HG03432 (cell line): Measurements from ENCODE around the gene TNIP2.
A peak's percentile ranks its signal among the peaks of the same experiment; 100 is the strongest.

Experiments used
- ATAC-seq: cut with Tn5 transposase; IDR thresholded peaks from one replicate; pipeline ENCODE4 v1.9.1; 2021; ENCODE audit warnings: mild to moderate bottlenecking, moderate library complexity; ENCODE audit not compliant: unreplicated experiment

TNIP2 gene, protein sequence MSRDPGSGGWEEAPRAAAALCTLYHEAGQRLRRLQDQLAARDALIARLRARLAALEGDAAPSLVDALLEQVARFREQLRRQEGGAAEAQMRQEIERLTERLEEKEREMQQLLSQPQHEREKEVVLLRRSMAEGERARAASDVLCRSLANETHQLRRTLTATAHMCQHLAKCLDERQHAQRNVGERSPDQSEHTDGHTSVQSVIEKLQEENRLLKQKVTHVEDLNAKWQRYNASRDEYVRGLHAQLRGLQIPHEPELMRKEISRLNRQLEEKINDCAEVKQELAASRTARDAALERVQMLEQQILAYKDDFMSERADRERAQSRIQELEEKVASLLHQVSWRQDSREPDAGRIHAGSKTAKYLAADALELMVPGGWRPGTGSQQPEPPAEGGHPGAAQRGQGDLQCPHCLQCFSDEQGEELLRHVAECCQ

DNA sequence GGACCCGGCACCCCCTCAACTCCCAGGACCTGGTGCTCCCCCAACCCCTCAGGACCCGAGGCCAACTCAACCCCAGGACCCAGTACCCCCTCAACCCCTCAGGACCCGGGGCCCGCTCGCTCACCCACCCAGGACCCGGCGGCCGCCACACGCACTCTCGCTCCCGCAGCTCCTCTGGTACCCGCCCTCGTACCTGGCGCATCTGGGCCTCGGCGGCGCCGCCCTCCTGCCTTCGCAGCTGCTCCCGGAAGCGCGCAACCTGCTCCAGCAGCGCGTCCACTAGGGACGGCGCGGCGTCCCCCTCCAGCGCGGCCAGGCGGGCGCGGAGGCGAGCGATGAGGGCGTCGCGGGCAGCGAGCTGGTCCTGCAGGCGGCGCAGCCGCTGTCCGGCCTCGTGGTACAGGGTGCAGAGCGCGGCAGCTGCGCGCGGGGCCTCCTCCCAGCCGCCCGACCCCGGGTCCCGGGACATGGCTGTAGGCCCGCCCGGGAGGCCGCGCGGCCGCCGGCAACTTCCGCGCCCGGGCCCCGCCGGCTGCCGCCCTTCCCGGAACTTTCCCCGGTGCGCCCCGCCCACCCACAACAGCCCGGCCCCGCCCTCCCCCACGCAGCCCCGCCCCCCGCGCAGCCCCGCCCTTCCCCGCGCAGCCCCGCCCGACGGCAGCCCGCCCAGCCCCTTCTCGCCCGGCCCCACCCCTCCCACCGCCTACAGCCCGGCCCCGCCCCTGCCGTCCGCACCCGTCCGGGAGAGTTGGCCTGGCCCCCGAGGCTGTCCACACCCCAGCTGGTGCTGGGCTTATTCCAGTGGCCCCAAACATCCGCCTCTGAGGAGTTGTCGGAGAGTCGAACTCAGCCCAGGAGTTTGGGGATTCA is at the start of gene TNIP2:
Gene TNIP2 (minus strand): TSS at position 516 of the 870 bp plus-strand sequence. CDS start 47 bp downstream, at position 469.
- peak; percentile 76 for ATAC-seq

DNA sequence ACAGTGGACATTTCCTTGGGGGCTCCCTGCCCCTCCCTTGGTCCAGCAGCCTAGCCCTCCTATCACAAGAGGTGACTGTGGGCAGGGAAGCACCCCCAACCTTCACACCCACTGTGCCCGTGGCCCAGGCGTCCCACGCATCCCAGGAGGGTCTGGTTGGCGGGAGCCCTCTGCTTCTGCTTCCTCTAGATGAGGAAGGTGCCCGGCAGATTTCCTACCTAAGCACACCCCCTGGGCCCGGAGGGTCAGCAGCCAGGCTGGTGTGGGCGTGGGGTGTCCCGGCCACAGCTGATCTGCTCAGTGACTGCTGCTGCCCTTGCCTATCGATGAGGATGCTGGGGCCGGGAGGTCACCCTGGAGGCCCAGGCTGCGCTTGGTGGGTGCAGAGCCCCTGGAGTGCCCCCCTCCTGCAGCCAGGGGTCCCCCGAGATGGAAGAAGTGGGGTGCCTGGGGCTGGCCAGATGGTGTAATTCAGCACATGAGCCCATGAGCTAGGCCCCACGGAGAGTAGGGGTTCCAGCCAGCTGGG is 48.9 kb upstream of the TNIP2 start:
- no peak for ATAC-seq

DNA sequence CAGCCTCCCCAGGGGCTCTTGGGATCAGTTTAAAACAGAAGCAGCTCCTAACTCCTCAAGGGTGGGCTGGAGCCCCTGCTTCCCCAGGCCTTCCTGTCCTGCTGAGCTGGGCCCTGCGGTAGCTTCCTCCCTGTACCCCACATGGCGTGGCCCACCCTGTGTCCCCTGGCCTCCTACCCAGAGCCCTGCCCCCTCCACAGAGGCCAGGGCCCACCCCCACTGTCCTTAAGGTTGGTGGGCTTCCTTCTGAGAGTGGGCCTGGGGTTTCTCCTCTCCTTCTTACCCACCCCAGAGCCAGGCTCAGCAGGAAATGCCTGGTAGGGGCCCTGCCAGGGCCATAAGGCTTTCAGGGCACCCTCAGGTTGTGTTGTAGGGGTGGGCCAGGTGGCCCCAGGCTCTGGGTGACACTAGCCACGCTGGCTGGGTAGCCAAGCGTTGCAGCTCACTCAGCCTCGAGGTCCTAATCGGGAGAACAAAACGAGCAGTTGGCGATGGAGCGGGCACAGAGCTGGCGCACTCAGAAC is 48.4 kb upstream of the TNIP2 start:
- no peak for ATAC-seq

DNA sequence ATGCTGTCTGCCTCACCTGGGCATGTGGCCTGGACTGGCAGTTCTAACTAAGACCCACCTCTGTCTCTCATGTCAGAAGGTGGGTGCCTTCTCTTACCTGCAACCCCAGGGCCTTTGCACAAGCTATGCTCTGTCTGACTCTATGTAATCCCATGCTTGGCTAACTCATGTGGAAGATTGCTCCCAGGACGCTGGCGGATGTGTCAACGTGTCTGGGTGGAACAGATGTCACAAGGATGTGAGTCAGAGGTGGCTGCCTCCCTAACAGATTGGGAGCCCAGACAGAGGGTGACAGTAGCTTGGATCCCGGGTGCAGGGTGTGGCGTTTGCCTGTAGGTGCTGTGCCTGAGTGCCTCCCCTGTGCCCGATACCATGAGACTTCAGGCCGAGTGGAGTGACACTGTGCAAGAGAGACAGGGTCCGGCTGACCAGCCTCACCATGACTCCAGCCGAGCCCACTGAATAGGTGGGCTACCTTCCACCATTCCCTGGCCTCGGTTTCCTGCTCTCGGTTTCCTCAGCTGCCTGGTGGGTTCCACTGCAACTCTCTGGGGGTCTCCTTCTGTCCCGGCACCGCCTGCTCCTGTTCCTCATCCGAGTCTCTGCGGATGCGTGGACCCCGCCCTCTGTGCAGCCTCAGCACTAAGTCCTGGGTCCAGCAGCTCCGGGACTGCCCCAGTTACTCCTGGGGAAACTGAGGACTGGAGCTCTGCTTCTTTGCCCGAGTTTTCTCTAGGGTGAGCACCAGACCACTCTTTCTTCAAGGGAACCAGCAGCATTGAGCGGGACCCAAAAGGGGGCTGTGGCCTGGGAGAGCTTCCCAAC is 47.7 kb upstream of the TNIP2 start:
- no peak for ATAC-seq

DNA sequence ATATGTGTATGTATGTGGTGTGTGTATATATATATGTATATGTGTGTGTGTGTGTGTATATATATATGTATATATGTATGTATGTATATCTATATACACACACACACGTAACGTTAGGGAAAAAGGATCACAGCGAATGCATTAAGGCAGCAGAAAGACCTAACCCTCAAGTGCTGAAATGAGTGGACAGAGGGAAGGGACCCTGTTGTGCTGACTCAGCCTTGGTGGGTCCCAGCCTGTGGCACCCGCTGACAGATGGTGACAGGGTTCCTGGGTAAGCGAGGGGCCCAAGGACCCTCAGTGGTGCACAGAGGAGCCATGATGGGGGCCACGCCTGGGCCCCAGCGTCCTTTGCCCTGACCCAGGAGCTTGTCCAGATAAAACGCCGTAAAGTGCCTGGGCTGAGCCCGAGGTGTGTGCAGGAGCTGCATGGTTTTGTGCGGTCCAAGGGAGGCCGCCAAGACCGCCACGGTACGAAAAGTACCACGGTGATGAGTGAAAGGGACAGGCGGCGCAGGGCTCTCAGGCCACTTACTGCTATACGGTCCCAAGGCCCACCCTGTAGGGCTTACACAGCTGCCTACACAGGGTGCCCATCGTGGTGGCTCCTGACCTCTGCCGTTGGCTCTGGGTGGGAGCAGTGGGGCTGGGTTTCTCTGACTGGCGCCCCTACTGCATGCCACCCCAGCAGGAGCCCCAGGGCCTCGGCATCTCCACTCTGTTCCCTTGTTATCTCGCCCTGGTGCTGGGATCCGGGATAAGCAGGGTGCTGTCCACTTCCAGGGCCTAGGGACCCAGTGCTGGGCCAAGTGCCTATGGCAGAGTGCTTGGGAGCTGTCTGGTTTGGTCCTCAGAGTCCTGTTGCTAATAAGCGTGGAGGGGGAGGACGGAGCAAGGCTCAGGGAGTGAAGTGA is 46.7 kb upstream of the TNIP2 start:
- ATAC-seq: no peak

DNA sequence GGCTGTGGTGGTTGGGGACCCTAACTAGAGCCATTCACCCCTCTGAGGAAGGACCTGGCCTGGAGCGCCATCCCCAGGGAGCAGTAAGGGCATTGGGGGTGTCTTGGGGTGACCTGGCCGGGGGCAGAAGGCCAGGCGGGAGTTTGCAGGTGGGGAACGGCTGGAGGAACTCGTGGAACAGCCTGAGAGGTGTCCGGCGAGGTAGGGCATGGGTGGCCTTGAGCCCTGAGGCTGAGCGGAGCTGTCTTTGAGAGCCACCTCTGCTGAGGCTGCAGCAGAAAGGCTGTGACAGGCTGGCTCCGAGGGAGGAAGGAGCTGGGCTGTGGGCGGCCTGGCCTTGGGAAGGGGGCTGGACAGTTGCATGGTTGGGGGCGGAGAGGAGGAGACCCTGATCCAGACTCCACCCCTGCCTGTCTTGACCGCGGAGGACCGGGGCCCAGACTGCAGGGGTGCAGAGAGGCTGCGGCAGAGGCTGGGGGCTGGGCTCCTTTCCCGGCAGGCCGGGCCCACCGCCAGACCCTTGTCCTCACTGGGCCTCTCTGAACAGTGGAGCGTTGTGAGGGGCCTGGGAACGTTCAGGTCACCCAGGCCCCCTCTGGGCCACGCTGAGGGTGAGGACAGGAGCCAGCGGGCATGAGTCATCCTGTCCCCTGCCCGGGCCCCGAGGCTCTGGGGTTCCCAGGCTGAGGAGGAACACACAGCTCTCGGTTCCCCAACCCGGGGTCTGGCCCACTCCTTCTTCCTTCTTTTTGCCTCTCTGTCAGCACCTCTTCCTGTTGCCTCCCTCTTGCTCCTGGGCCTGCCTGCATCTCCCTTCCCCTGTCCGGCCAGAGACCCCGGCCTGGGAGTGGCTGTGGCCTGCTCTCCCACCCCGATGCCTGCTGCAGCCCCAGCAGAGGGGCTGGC is 44.8 kb upstream of the TNIP2 start:
- ATAC-seq: peak; percentile 41

DNA sequence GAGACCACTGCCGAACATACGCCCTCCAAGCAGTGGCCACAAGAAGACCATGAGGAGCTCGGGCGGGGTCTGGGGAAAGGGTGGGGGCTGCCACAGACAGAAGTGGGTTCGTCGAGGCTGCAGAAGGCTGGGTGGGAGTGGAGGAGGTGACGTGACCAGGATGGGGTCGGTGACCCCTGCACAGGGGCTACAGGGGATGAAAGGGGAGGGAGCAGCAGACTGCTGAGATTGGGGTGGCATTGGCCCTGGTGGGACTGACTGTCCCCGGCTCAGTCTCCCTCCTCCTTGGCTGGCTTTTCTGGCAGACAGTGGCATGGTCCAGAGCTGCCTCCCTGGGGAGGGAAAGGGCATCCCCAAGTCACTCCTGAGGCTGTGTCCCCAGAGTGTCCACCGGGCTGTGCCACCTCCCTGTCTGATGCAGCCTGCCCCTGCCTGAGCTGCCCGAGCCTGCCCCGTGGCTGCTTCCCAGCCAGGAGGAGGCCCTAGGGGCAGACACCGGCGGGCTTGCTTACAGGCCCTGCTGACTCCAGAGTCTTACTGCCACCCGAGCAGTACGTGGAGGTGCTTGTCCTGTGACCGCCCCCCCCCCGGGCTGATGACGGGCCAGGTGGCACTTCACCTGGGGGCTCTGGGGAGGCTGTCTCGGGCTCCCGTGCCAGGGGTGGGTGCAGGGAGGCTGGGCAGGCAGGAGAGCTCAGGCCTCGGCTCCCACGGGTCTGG is 44.0 kb upstream of the TNIP2 start:
- ATAC-seq: no peak

DNA sequence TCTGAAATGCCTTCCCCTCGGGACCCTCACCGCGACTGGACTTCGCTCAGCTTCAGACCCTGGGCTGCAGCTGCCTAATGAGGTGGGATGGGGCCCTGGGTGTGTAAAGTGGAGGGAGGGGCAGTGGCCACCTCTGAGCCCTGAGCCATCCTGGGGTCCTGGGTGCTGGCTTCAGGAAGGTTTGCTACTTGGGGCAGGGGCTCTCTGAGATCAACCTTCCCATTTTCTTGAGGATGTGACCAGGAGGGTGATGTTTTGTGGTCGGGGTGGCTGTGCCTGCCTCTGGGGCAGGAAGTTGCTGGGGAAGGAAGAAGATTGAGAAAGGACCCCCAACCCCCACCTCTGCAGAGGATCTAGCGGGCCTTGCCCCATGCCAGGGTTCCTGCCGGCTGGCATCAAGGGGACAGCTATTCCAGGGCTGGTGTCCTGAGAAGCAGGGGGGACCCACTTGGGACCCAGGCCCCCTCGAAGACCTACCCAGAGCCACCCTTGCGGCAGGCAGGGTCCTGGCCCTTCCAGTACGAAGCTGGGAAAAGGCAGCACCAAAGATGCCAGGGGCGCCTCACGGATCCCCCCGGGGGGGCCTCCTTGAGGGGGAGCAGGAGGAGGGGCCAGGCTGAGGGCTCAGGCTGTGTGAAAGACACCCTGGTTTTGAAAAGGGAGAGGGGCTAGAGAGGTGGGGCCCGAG is 43.2 kb upstream of the TNIP2 start:
- no peak for ATAC-seq

DNA sequence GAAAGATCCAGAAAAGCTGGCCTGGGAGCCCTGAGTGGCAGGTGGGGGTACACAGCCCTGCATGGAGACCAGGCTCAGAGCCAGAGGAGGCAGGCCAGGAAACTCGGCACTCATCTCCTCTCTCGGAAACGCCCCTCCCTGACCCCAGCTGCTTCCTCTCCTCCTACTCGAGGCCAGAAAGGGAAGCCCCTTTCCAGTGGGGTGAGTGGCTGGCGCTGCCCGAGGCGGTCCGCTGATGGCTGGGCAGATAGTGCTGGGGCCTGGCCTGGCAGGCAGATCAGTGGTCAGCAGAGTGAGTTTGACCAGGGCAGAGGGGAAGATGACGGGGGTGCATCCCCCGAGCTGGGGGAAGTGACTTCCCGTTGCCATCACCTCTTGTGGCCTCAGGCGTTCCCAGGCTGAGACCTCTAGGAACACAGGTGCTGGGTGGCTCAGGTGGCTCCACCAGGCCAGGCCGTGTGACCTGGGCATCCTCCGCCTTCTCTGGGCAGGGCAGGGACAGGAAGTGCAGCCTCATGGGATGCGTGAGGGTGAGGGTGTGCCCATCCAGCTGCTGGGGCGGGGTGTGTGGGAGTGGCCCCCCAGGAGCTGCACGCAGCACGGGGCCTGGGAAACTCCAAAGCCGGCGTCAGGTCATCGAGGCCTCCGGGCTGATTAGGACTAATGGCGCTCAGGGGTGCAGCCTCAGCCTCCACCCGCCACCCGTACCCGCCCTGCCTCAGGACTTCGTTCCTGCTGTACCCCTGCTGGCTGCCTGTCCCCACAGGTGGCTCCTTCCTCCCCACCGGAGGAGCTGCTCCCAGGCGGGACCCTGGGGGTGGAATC is 42.5 kb upstream of the TNIP2 start:
- peak; percentile 54 for ATAC-seq

DNA sequence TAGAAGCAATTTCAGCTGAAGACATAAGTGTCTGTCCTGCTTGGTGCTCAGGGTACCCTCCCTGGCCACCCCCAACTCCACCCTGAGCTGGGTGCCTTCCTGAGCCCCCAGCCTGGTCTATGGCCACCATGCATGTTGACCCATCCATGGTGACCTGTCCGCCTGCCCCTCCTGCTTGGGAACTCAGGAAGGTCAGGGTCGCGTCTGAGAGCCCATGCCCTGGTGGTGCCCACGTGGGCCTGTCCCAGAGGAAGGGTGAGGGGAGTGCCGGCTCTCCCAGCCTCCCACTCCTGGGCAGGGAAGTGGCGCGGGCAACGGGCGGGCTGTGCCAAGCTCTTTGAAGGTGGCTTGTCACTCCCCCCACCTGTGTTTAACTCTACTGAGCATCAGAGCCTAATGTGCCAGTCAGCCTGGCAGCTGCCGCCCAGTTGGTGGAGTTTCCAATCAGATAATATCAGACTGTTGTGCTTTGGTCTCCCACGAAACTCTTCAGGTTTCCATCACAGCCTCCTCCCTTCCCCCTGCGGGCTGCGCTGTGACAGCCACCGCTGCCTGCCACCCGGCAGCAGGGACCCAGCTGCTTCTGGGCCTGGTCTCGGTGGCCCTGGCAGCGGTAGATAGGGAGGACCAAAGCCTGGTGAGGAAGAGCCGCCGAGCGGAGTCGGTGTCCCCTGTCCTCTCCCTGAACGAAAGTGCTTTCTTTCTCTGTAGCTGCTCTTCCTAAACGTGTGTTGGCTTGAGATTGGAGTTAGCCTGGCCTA is 41.6 kb upstream of the TNIP2 start:
- peak; percentile 20 for ATAC-seq

DNA sequence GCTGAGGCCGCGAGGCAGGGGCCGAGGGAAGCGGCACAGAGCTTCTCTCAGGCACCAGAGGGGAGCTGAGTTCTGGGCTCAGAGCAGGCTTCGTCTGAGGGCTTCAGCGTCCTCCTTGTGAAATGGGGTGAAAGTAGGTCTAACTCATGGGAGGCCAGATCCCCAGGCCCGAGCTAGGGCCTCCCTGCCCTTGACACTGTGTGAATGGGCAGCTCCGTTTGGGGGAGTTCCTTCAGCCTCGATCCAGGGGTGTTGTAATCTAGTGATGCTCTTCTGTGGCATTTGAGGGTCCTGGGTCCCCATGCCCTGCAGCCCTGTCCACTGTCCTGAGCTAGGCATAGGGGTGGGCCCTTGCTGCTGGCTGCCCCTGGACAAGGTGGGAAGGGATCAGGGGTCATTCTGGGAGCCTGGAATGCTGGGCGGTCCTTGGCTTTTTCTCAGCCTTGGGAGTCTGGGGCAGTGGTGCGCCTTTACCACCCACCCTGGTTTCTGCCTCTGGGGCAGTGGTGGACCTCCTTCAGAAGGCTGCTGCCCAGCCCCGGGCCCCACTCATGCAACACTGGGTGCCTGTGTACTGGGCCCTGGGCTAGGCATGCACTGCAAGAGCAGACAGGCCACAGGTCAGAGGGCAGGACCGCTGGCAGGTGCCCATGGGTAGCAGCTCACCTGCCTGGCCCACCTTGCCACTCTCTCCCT is 40.9 kb upstream of the TNIP2 start:
- ATAC-seq: no peak

DNA sequence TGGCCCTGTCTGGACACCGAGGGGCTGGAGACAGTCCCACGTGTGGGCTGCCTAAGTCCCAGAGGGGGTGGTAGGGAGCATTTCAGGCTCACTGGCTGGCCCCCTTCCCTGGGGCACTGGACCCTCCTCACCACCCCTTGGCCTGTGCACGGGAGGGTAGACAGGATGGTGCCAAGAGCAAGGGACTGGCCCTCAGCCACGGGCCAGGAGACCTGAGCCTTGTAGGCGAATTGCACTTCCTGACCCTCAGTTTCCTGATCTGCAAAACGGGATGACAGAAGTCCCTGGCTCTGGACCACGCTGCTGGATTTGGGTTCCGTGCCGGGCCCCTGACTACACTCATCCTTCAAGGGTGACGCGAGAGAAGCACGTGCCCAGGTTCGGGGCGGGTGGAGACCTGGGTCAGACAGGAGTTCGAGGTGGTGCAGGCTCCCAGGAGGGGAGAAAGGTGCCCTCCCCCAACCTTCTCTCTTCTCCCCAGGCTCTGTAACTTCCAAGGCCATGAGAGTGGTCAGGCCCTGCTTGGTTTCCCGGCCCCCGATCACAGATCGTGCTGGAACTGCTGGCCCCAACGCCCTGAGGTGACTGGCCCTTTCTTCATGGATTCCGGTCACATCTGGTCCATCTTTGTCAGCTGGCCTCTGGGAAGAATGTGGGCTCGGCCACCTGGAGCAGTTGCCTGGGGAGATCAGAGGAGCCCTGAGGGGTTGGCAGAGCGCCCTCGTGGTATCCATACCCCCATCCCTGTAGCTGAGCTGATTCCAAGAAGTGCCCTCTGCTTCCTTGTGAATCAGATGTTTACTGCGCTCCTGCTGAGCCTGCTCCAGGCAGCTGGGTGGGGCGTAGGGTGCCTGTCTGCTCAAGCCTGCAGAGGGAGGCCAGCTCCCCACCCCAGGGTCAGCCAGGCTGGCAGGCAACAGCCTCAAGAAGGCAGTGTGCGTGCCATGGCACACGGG is 40.0 kb upstream of the TNIP2 start:
- no peak for ATAC-seq

DNA sequence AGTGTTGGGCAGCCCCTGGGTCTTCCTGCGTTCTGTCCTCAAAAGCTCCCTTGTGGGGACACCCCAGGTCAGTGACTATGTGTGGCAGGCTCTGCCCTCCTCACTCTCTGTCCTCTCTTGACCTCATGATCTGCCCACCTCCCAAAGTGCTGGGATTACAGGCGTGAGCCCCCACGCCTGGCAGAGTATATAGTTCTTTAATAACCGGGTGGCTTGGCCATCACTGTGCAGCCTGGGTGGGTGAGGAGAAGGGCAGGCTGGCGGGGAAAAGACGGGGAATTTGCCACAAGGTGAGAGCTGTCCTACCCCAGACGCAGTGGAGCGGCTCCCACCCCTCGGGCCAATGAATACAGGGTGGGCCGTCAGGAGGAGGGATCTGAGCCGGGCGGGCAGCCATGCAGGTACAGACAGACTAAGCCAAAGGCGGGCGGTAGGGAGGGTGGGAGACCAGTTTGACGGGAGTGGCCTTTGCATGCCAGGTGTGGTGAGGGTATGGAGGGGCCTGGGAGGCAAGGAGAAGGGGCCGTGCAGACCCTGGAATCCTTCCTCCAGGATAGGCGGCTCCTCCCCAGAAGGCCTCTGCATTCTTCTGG is 39.3 kb upstream of the TNIP2 start:
- no peak for ATAC-seq
